GM12878 (cell line): ENCODE measurements around the gene SEMA3D. TPM values are rescaled to one million over a fixed set of nuclear protein-coding genes. Genes with fewer than 3 reads are reported as not detected.

Source experiments
- ATAC-seq: fragments of 200-7000 bp; cut with Tn5 transposase; 3 replicates; pipeline ENCODE4 v1.9.1; 2020; ENCODE audit warnings: mild to moderate bottlenecking, moderate library complexity
- BruUV-seq: library from RNA; stranded (reverse); fragments of 400-500 nt; replicated peaks from 2 replicates; lab custom pipeline; 2021; lab: Mats Ljungman, UMichigan
- CTCF ChIA-PET: fragments of 300-600 bp; sonication (Branson Sonifier 250); formaldehyde crosslinking; extraction: SDS; loops from one replicate; lab custom pipeline; 2021; ENCODE audit warnings: inconsistent platforms; lab: Yijun Ruan, JAX
- POLR2A ChIA-PET: fragments of 350-600 bp; formaldehyde crosslinking; extraction: SDS; loops from one replicate; lab custom pipeline; 2021; ENCODE audit warnings: inconsistent platforms; lab: Charles Lee
- RAD21 ChIA-PET: fragments of 300-600 bp; sonication (Branson Sonifier 250); formaldehyde crosslinking; loops from one replicate; lab custom pipeline; 2023; ENCODE audit warnings: antibody characterized with exemption; ENCODE audit not compliant: unreplicated experiment; lab: Charles Lee
- SMC1A ChIA-PET: fragments of 300-600 bp; sonication (Branson Sonifier 250); formaldehyde crosslinking; loops from one replicate; lab custom pipeline; 2023; ENCODE audit not compliant: unreplicated experiment, uncharacterized antibody; lab: Charles Lee
- DNase-seq: peaks from one replicate; pipeline ENCODE4 v3.0.0-alpha.2; 2011; ENCODE audit warnings: low read depth, low spot score
- FAIRE-seq: peaks from 3 replicates; lab custom pipeline; 2011; peaks lifted over from hg19 to GRCh38; lab: Jason Lieb, UNC
- H2AFZ ChIP-seq: 2 replicates; pipeline ENCODE4 v1.6.0; 2011; ENCODE audit warnings: low read depth, low read length, control low read depth; ENCODE audit not compliant: control insufficient read depth
- H3K27ac ChIP-seq: 2 replicates; pipeline ENCODE4 v1.5.1; 2011; ENCODE audit warnings: control low read depth; ENCODE audit not compliant: control insufficient read depth, insufficient read depth
- H3K27me3 ChIP-seq, 2 experiments: replicated peaks in 1 of 2; 2 replicates each; pipeline versions ENCODE4 v1.6.0 to v1.6.1; 2011; ENCODE audit warnings: low read length in 1 of 2; ENCODE audit not compliant: control insufficient read depth in 2 of 2, insufficient read depth in 2 of 2
- H3K36me3 ChIP-seq, 2 experiments: 2 replicates each; pipeline ENCODE4 v1.5.1; 2011; ENCODE audit warnings: low read length in 1 of 2; ENCODE audit not compliant: control insufficient read depth in 2 of 2, insufficient read depth in 2 of 2
- H3K4me1 ChIP-seq: 2 replicates; pipeline ENCODE4 v1.6.1; 2011; ENCODE audit warnings: mild to moderate bottlenecking, low read length, moderate library complexity, mixed read lengths; ENCODE audit not compliant: control insufficient read depth, insufficient read depth
- H3K4me2 ChIP-seq: 2 replicates; pipeline ENCODE4 v1.6.0; 2011; ENCODE audit warnings: control low read depth; ENCODE audit not compliant: control insufficient read depth, insufficient read depth
- H3K4me3 ChIP-seq: fragments of 200-600 bp; sonication (generic); 2 replicates; pipeline ENCODE4 v1.5.1; 2016
- H3K79me2 ChIP-seq: 2 replicates; pipeline ENCODE4 v1.6.0; 2011; ENCODE audit warnings: low read length; ENCODE audit not compliant: control insufficient read depth, insufficient read depth
- H3K9ac ChIP-seq: 2 replicates; pipeline ENCODE4 v1.8.0; 2011; ENCODE audit warnings: low read length, control low read depth, mixed read lengths; ENCODE audit not compliant: control insufficient read depth, insufficient read depth
- H3K9me3 ChIP-seq: replicated peaks from 3 replicates; pipeline ENCODE4 v1.5.1; 2011; ENCODE audit warnings: mild to moderate bottlenecking, low read length; ENCODE audit not compliant: control insufficient read depth, insufficient read depth
- H4K20me1 ChIP-seq: 2 replicates; pipeline ENCODE4 v1.6.0; 2011; ENCODE audit not compliant: control insufficient read depth, insufficient read depth
- ELK1 ChIP-seq: IDR thresholded peaks from 2 replicates; pipeline ENCODE4 v1.6.1; 2012; ENCODE audit warnings: low read depth, low read length, improper control_type of control experiment
- PBX3 ChIP-seq: IDR thresholded peaks from 2 replicates; pipeline ENCODE4 v1.6.1; 2011; ENCODE audit warnings: mild to moderate bottlenecking, low read depth, low read length, moderate library complexity; ENCODE audit not compliant: insufficient replicate concordance
- SKIL ChIP-seq: fragments of 450-650 bp; IDR thresholded peaks from 2 replicates; pipeline ENCODE4 v1.6.1; 2017; ENCODE audit warnings: mild to moderate bottlenecking, low read depth, inconsistent platforms; ENCODE audit not compliant: poor library complexity, severe bottlenecking
- STAT1 ChIP-seq: fragments of 450-650 bp; conservative IDR thresholded peaks from 2 replicates; pipeline ENCODE4 v1.6.1; 2014; ENCODE audit warnings: antibody characterized with exemption, mild to moderate bottlenecking
- ZNF384 ChIP-seq: IDR thresholded peaks from 2 replicates; pipeline ENCODE4 v1.6.1; 2012; ENCODE audit warnings: low read depth, mild to moderate bottlenecking, low read length, improper control_type of control experiment, borderline replicate concordance
- ZNF592 ChIP-seq: fragments of 450-650 bp; IDR thresholded peaks from 2 replicates; pipeline ENCODE4 v1.6.1; 2017; ENCODE audit warnings: mild to moderate bottlenecking, moderate library complexity
- ZNF622 ChIP-seq: fragments of 450-650 bp; IDR thresholded peaks from 2 replicates; pipeline ENCODE4 v1.6.1; 2017; ENCODE audit warnings: mild to moderate bottlenecking, inconsistent platforms
- ZSCAN29 ChIP-seq: fragments of 450-650 bp; IDR thresholded peaks from 2 replicates; pipeline ENCODE4 v1.6.1; 2017; ENCODE audit warnings: mild to moderate bottlenecking, moderate library complexity
- WGBS: methylation state at CpG from one replicate; pipeline ENCODE4 v1.1.6; 2016; ENCODE audit warnings: low lambda C conversion rate; ENCODE audit not compliant: insufficient replicate concordance, insufficient coverage; ENCODE audit errors: missing lambda C conversion rate; 5-methylcytosine and 5-hydroxymethylcytosine counted together
- in situ Hi-C: fragments of 300-500 bp; cut with MboI; formaldehyde crosslinking; loops from 9 replicates; pipeline ENCODE4 v1.14.3; 2018; ENCODE audit warnings: mixed read lengths
- intact Hi-C: fragments of 100-400 bp; cut with micrococcal nuclease; formaldehyde crosslinking; loops from one replicate; pipeline ENCODE4 v1.14.2; 2022; ENCODE audit not compliant: unreplicated experiment
- polyA plus RNA-seq, 11 experiments: library from polyadenylated mRNA; depleted of rRNA in 4 of 11; unstranded in 6 of 11; stranded (reverse) in 5 of 11; fragments of >200 nt; fragmentation: Nextera tagmentation in 4 of 11; fragmentation: Illumina TruSeq in 1 of 11; extraction: Ambion mirVana in 4 of 11; extraction: Trizol in 1 of 11; gene quantifications; 1 replicate in 1 of 11; 2 replicates in 10 of 11; pipeline versions ENCODE4 v1.2.1 to v1.2.3, GENCODE V29; 2011 to 2016; ENCODE audit warnings: inconsistent platforms in 2 of 11, missing spikeins in 2 of 11, low read depth in 1 of 11
- total RNA-seq, 4 experiments: library from RNA; depleted of rRNA in 3 of 4; stranded (reverse); fragments of >200 nt in 3 of 4; fragmentation: Illumina TruSeq in 1 of 4; extraction: Trizol in 1 of 4; gene quantifications; 2 replicates each; pipeline versions ENCODE4 v1.2.1 to v1.2.3, GENCODE V29; 2013 to 2021

Gene SEMA3D
- total and polyA plus RNA-seq, 10 of the 15 experiments (the other 5 are each of a cell fraction or from before 2014, with no cell fraction given), result 0.04 TPM; not detected in 9

GRCh38 chr7:85162721-85163120, 24.1 kb downstream of the SEMA3D start:
- FAIRE-seq (no peak), DNase-seq (no peak), ATAC-seq (no peak)
- Histone ChIP-seq H2AFZ (no peak overlapping the region), H3K4me3 (no peak overlapping the region), H3K9ac (no peak overlapping the region), H3K27me3 (no peaks in the 10 kb centered on the region), H3K36me3 (no peaks in the 10 kb centered on the region), H4K20me1 (no peaks in the 10 kb centered on the region), H3K27ac (no peak overlapping the region), H3K79me2 (no peaks in the 10 kb centered on the region), H3K9me3 (no peaks in the 10 kb centered on the region; the same call in 2 of the 3 replicates), H3K4me1 (no peaks in the 10 kb centered on the region), H3K4me2 (no peak overlapping the region)
- WGBS, result 20% methylated on average over 4 of the region's 4 CpGs
- CTCF ChIA-PET, result no interaction called here
- no peak for TF ChIP-seq PBX3
- TF ChIP-seq ZNF622, result no peak
- TF ChIP-seq ZSCAN29, result no peak
- TF ChIP-seq ZNF384, result no peak
- TF ChIP-seq SKIL, result no peak
- no peak for TF ChIP-seq ELK1
- no peak for TF ChIP-seq ZNF592
- no peak for TF ChIP-seq STAT1
- intact Hi-C loops (no loop called here), in situ Hi-C loops (no loop called here)
- SMC1A ChIA-PET, result interaction anchor here (0.8 kb wide), 1 partner anchor 52 kb away, joined by 3 read pairs; no protein-coding TSS in a partner anchor
- POLR2A ChIA-PET, result no interaction called here
- RAD21 ChIA-PET, result no interaction called here
- BruUV-seq, result no TSS peak
